Fibroblast of lung (primary cell): ENCODE data around the gene B4GALT2.

ENCODE experiments used
- CTCF ChIP-seq, 2 donors: IDR thresholded peaks in 1 of 2; conservative IDR thresholded peaks in 1 of 2; 1 replicate in 1 of 2; 2 replicates in 1 of 2; pipeline ENCODE4 v1.5.1; 2011 to 2012; ENCODE audit warnings: low read length in 2 of 2, control low read depth in 1 of 2, inconsistent platforms in 1 of 2, low read depth in 1 of 2, mild to moderate bottlenecking in 1 of 2
- EZH2 ChIP-seq: IDR thresholded peaks from 2 replicates; pipeline ENCODE4 v1.5.1; 2012; ENCODE audit warnings: low read length, control low read depth, mild to moderate bottlenecking; ENCODE audit errors: missing control alignments

- TF ChIP-seq CTCF (conservative IDR thresholded peaks at IDR 0.05 in 1 of 2, IDR thresholded peaks at IDR 0.05 in 1 of 2; ENCODE audit: low read depth in 1 of 2, low read length in 2 of 2) = peak; percentile 12 to 18
- no peak for TF ChIP-seq EZH2
Measured at GRCh38 chr1:44030605-44031251, 51.7 kb downstream of the B4GALT2 start.
